ENCODE measurements around the gene MRPL53. TPM values are rescaled to one million over a fixed set of nuclear protein-coding genes. Genes with fewer than 3 reads are reported as not detected.
A peak's percentile ranks its signal among the peaks of the same experiment; 100 is the strongest.

Gene MRPL53
- total and polyA plus RNA-seq, 2 of the 13 experiments (the other 11 are each of a cell fraction or from before 2014, with no cell fraction given): 34.3 to 51.9 TPM

DNA sequence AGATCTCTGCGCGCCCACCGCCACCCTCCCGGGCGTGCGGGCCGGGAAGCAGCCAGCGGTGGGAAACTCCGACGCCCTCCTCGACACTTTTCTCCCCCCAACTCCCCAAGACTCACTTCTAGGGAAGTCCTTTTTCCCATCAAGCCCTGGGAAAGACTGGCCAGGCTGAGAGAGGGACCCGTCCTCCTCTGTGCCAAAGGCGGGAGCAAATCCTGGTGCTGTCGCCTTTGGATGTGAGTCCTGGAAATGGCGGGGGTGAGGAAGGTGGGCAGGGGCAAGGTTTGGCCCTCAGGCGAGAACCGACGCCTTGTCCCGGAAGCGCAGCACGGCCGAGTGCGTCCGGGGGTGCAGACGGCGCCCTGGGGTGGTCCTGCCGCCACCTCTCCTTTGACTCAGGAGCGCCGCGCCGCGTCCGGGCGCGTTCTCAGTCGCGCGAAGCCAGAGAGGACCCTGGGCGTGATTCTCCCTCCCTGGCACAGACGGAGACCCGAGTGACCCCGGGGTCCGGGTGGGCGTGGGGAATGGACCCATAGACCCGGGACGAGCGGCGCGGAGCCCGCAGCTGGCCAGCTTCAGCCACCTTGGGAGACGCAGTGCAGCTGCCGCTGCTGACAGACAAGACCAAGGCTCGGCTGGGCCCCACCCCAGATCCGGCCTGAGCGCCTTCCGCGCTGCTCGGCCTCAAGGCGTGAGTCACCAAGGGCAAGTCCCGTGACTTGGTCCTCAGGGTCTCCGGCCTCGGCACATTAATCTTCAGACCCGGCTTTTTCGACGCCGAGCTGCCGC is 30.4 kb upstream of the MRPL53 start (continued):
- TF ChIP-seq, protein P1, sequence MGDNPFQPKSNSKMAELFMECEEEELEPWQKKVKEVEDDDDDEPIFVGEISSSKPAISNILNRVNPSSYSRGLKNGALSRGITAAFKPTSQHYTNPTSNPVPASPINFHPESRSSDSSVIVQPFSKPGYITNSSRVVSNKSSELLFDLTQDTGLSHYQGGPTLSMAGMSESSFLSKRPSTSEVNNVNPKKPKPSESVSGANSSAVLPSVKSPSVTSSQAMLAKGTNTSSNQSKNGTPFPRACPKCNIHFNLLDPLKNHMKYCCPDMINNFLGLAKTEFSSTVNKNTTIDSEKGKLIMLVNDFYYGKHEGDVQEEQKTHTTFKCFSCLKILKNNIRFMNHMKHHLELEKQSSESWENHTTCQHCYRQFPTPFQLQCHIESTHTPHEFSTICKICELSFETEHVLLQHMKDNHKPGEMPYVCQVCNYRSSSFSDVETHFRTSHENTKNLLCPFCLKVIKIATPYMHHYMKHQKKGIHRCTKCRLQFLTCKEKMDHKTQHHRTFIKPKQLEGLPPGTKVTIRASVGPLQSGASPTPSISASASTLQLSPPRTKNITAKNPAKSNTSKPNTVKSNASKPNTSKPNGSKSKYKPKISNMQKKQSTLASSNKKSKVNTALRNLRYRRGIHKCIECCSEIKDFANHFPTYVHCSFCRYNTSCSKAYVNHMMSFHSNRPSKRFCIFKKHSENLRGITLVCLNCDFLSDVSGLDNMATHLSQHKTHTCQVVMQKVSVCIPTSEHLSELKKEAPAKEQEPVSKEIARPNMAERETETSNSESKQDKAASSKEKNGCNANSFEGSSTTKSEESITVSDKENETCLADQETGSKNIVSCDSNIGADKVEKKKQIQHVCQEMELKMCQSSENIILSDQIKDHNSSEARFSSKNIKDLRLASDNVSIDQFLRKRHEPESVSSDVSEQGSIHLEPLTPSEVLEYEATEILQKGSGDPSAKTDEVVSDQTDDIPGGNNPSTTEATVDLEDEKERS (CRISPR knock-in tag; IDR thresholded peaks at IDR 0.05): peak; percentile 79; the same call in 1 of the 2 replicates
- TF ChIP-seq, protein P2, sequence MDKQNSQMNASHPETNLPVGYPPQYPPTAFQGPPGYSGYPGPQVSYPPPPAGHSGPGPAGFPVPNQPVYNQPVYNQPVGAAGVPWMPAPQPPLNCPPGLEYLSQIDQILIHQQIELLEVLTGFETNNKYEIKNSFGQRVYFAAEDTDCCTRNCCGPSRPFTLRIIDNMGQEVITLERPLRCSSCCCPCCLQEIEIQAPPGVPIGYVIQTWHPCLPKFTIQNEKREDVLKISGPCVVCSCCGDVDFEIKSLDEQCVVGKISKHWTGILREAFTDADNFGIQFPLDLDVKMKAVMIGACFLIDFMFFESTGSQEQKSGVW (CRISPR knock-in tag; IDR thresholded peaks at IDR 0.05; ENCODE audit: borderline replicate concordance): no peak
- 0 out of 2 replicates have a peak, but pooled peaks have one; percentile 80 for TF ChIP-seq SAFB2 (CRISPR knock-in tag; IDR thresholded peaks at IDR 0.05; ENCODE audit: borderline replicate concordance, low read depth)
- TF ChIP-seq GABPA (IDR thresholded peaks at IDR 0.05; ENCODE audit: low read depth, low read length): no peak
- no peak; the same call in 1 of the 2 replicates for TF ChIP-seq GABPA (CRISPR knock-in tag; IDR thresholded peaks at IDR 0.05; ENCODE audit: low read depth)
- TF ChIP-seq SP140L (CRISPR knock-in tag; IDR thresholded peaks at IDR 0.05; ENCODE audit: borderline replicate concordance): no peak
- peak; percentile 49 for TF ChIP-seq ASH2L (IDR thresholded peaks at IDR 0.05; ENCODE audit: insufficient read length, low read depth, low read length)
- TF ChIP-seq ARHGAP35 (CRISPR knock-in tag; IDR thresholded peaks at IDR 0.05; ENCODE audit: borderline replicate concordance): peak; percentile 47
- peak; percentile 60 for TF ChIP-seq KMT2A (CRISPR knock-in tag; IDR thresholded peaks at IDR 0.05)
- TF ChIP-seq NAIF1 (CRISPR knock-in tag; IDR thresholded peaks at IDR 0.05; ENCODE audit: borderline replicate concordance): 0 out of 2 replicates have a peak, but pooled peaks have one; percentile 5
- TF ChIP-seq, protein P3, sequence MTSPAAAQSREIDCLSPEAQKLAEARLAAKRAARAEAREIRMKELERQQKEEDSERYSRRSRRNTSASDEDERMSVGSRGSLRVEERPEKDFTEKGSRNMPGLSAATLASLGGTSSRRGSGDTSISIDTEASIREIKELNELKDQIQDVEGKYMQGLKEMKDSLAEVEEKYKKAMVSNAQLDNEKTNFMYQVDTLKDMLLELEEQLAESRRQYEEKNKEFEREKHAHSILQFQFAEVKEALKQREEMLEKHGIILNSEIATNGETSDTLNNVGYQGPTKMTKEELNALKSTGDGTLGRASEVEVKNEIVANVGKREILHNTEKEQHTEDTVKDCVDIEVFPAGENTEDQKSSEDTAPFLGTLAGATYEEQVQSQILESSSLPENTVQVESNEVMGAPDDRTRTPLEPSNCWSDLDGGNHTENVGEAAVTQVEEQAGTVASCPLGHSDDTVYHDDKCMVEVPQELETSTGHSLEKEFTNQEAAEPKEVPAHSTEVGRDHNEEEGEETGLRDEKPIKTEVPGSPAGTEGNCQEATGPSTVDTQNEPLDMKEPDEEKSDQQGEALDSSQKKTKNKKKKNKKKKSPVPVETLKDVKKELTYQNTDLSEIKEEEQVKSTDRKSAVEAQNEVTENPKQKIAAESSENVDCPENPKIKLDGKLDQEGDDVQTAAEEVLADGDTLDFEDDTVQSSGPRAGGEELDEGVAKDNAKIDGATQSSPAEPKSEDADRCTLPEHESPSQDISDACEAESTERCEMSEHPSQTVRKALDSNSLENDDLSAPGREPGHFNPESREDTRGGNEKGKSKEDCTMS (CRISPR knock-in tag; conservative IDR thresholded peaks at IDR 0.05): no peak
- no peak for TF ChIP-seq ZNF775 (CRISPR knock-in tag; IDR thresholded peaks at IDR 0.05; ENCODE audit: borderline replicate concordance)
- peak; percentile 92 for TF ChIP-seq ZNF709 (CRISPR knock-in tag; IDR thresholded peaks at IDR 0.05)
- no peak for TF ChIP-seq TOPORS (CRISPR knock-in tag; IDR thresholded peaks at IDR 0.05)
- TF ChIP-seq RORA (CRISPR knock-in tag; IDR thresholded peaks at IDR 0.05): no peak
- no peak for TF ChIP-seq AGO1 (IDR thresholded peaks at IDR 0.05; ENCODE audit: low read depth, low read length, poor library complexity, severe bottlenecking)
- TF ChIP-seq TAF15 (IDR thresholded peaks at IDR 0.05; ENCODE audit: low read depth, low read length, poor library complexity, severe bottlenecking): peak; percentile 81
- TF ChIP-seq REPIN1 (CRISPR knock-in tag; IDR thresholded peaks at IDR 0.05; ENCODE audit: borderline replicate concordance, low read depth): peak; percentile 60
- no peak for TF ChIP-seq ZNF124 (CRISPR knock-in tag; IDR thresholded peaks at IDR 0.05)
- peak; percentile 56 for TF ChIP-seq PPARG (CRISPR knock-in tag; conservative IDR thresholded peaks at IDR 0.05)

Data from HepG2 (cell line).